Measurements from ENCODE around the gene PUSL1.

The PUSL1 gene

GRCh38 chr1:1336931-1337792, 28.8 kb downstream of the PUSL1 start:
- no peak overlapping the region for H3K9ac ChIP-seq (ENCODE audit: low read length)
- peaks cover 39% of the 10 kb centered on the region for H3K36me3 ChIP-seq (ENCODE audit: control insufficient read depth, insufficient read depth, low read length)
- no peaks in the 10 kb centered on the region for H3K27me3 ChIP-seq (ENCODE audit: control insufficient read depth, insufficient read depth, low read length)
- H3K9me3 ChIP-seq (ENCODE audit: control insufficient read depth, insufficient read depth, low read depth, low read length): no peaks in the 10 kb centered on the region
- no peak overlapping the region for H3K4me3 ChIP-seq (ENCODE audit: low read depth, low read length)
- no peak overlapping the region for H3K27ac ChIP-seq (ENCODE audit: low read depth, low read length)
- H3K4me1 ChIP-seq (ENCODE audit: control insufficient read depth, insufficient read depth, low read length): no peaks in the 10 kb centered on the region

GRCh38 chr1:1337793-1338147, 29.4 kb downstream of the PUSL1 start:
- no peaks in the 10 kb centered on the region for H3K4me1 ChIP-seq (ENCODE audit: control insufficient read depth, insufficient read depth, low read length)
- no peaks in the 10 kb centered on the region for H3K9me3 ChIP-seq (ENCODE audit: control insufficient read depth, insufficient read depth, low read depth, low read length)
- H3K36me3 ChIP-seq (ENCODE audit: control insufficient read depth, insufficient read depth, low read length): peaks cover 39% of the 10 kb centered on the region
- H3K27me3 ChIP-seq (ENCODE audit: control insufficient read depth, insufficient read depth, low read length): no peaks in the 10 kb centered on the region
- H3K27ac ChIP-seq (ENCODE audit: low read depth, low read length): no peak overlapping the region
- no peak overlapping the region for H3K4me3 ChIP-seq (ENCODE audit: low read depth, low read length)
- H3K9ac ChIP-seq (ENCODE audit: low read length): no peak overlapping the region

GRCh38 chr1:1338278-1338677, 29.9 kb downstream of the PUSL1 start:
- no peaks in the 10 kb centered on the region for H3K9me3 ChIP-seq (ENCODE audit: control insufficient read depth, insufficient read depth, low read depth, low read length)
- no peaks in the 10 kb centered on the region for H3K4me1 ChIP-seq (ENCODE audit: control insufficient read depth, insufficient read depth, low read length)
- no peak overlapping the region for H3K9ac ChIP-seq (ENCODE audit: low read length)
- H3K4me3 ChIP-seq (ENCODE audit: low read depth, low read length): no peak overlapping the region
- H3K36me3 ChIP-seq (ENCODE audit: control insufficient read depth, insufficient read depth, low read length): peaks cover 39% of the 10 kb centered on the region
- no peak overlapping the region for H3K27ac ChIP-seq (ENCODE audit: low read depth, low read length)
- no peaks in the 10 kb centered on the region for H3K27me3 ChIP-seq (ENCODE audit: control insufficient read depth, insufficient read depth, low read length)

GRCh38 chr1:1340185-1340584, 31.8 kb downstream of the PUSL1 start:
- H3K27me3 ChIP-seq (ENCODE audit: control insufficient read depth, insufficient read depth, low read length): no peaks in the 10 kb centered on the region
- peaks cover 38% of the 10 kb centered on the region for H3K36me3 ChIP-seq (ENCODE audit: control insufficient read depth, insufficient read depth, low read length)
- no peak overlapping the region for H3K9ac ChIP-seq (ENCODE audit: low read length)
- H3K4me3 ChIP-seq (ENCODE audit: low read depth, low read length): no peak overlapping the region
- H3K4me1 ChIP-seq (ENCODE audit: control insufficient read depth, insufficient read depth, low read length): no peaks in the 10 kb centered on the region
- H3K9me3 ChIP-seq (ENCODE audit: control insufficient read depth, insufficient read depth, low read depth, low read length): no peaks in the 10 kb centered on the region
- H3K27ac ChIP-seq (ENCODE audit: low read depth, low read length): no peak overlapping the region

- H3K27ac ChIP-seq (ENCODE audit: low read depth, low read length): no peak overlapping the region
- H3K9me3 ChIP-seq (ENCODE audit: control insufficient read depth, insufficient read depth, low read depth, low read length): no peaks in the 10 kb centered on the region
- H3K4me1 ChIP-seq (ENCODE audit: control insufficient read depth, insufficient read depth, low read length): no peaks in the 10 kb centered on the region
- no peak overlapping the region for H3K9ac ChIP-seq (ENCODE audit: low read length)
- no peak overlapping the region for H3K4me3 ChIP-seq (ENCODE audit: low read depth, low read length)
- no peaks in the 10 kb centered on the region for H3K27me3 ChIP-seq (ENCODE audit: control insufficient read depth, insufficient read depth, low read length)
- peaks cover 34% of the 10 kb centered on the region for H3K36me3 ChIP-seq (ENCODE audit: control insufficient read depth, insufficient read depth, low read length)
Measured at GRCh38 chr1:1340791-1341548, 32.6 kb downstream of the PUSL1 start.

- Histone ChIP-seq H3K36me3 (ENCODE audit: control insufficient read depth, insufficient read depth, low read length) (peaks cover 38% of the 10 kb centered on the region), H3K27me3 (ENCODE audit: control insufficient read depth, insufficient read depth, low read length) (no peaks in the 10 kb centered on the region), H3K27ac (ENCODE audit: low read depth, low read length) (no peak overlapping the region), H3K4me1 (ENCODE audit: control insufficient read depth, insufficient read depth, low read length) (no peaks in the 10 kb centered on the region), H3K9me3 (ENCODE audit: control insufficient read depth, insufficient read depth, low read depth, low read length) (no peaks in the 10 kb centered on the region), H3K9ac (ENCODE audit: low read length) (no peak overlapping the region), H3K4me3 (ENCODE audit: low read depth, low read length) (no peak overlapping the region)
Measured at GRCh38 chr1:1341549-1342021, 33.2 kb downstream of the PUSL1 start.

- Histone ChIP-seq H3K4me1 (ENCODE audit: control insufficient read depth, insufficient read depth, low read length) (no peaks in the 10 kb centered on the region), H3K36me3 (ENCODE audit: control insufficient read depth, insufficient read depth, low read length) (peaks cover 38% of the 10 kb centered on the region), H3K9ac (ENCODE audit: low read length) (no peak overlapping the region), H3K4me3 (ENCODE audit: low read depth, low read length) (no peak overlapping the region), H3K27me3 (ENCODE audit: control insufficient read depth, insufficient read depth, low read length) (no peaks in the 10 kb centered on the region), H3K27ac (ENCODE audit: low read depth, low read length) (0 out of 2 replicates have a peak overlapping the region, but pooled peaks have one; percentile 19), H3K9me3 (ENCODE audit: control insufficient read depth, insufficient read depth, low read depth, low read length) (no peaks in the 10 kb centered on the region)
Measured at GRCh38 chr1:1342061-1342562, 33.7 kb downstream of the PUSL1 start.

GRCh38 chr1:1342584-1343115, 34.3 kb downstream of the PUSL1 start:
- Histone ChIP-seq H3K27me3 (ENCODE audit: control insufficient read depth, insufficient read depth, low read length) (no peaks in the 10 kb centered on the region), H3K4me3 (ENCODE audit: low read depth, low read length) (no peak overlapping the region), H3K27ac (ENCODE audit: low read depth, low read length) (0 out of 2 replicates have a peak overlapping the region, but pooled peaks have one; percentile 19), H3K4me1 (ENCODE audit: control insufficient read depth, insufficient read depth, low read length) (peaks cover 5% of the 10 kb centered on the region), H3K9ac (ENCODE audit: low read length) (no peak overlapping the region), H3K9me3 (ENCODE audit: control insufficient read depth, insufficient read depth, low read depth, low read length) (no peaks in the 10 kb centered on the region), H3K36me3 (ENCODE audit: control insufficient read depth, insufficient read depth, low read length) (peaks cover 38% of the 10 kb centered on the region)

GRCh38 chr1:1343811-1344421, 35.5 kb downstream of the PUSL1 start:
- Histone ChIP-seq H3K36me3 (ENCODE audit: control insufficient read depth, insufficient read depth, low read length) (peaks cover 29% of the 10 kb centered on the region), H3K4me3 (ENCODE audit: low read depth, low read length) (no peak overlapping the region), H3K27ac (ENCODE audit: low read depth, low read length) (no peak overlapping the region), H3K9me3 (ENCODE audit: control insufficient read depth, insufficient read depth, low read depth, low read length) (no peaks in the 10 kb centered on the region), H3K9ac (ENCODE audit: low read length) (no peak overlapping the region), H3K4me1 (ENCODE audit: control insufficient read depth, insufficient read depth, low read length) (peaks cover 12% of the 10 kb centered on the region), H3K27me3 (ENCODE audit: control insufficient read depth, insufficient read depth, low read length) (no peaks in the 10 kb centered on the region)

GRCh38 chr1:1344655-1345361, 36.4 kb downstream of the PUSL1 start:
- Histone ChIP-seq H3K27me3 (ENCODE audit: control insufficient read depth, insufficient read depth, low read length) (no peaks in the 10 kb centered on the region), H3K36me3 (ENCODE audit: control insufficient read depth, insufficient read depth, low read length) (peaks cover 25% of the 10 kb centered on the region), H3K4me3 (ENCODE audit: low read depth, low read length) (no peak overlapping the region), H3K9ac (ENCODE audit: low read length) (no peak overlapping the region), H3K9me3 (ENCODE audit: control insufficient read depth, insufficient read depth, low read depth, low read length) (no peaks in the 10 kb centered on the region), H3K4me1 (ENCODE audit: control insufficient read depth, insufficient read depth, low read length) (peaks cover 12% of the 10 kb centered on the region), H3K27ac (ENCODE audit: low read depth, low read length) (no peak overlapping the region)

All from HUES6 (cell line).